Measurements from ENCODE around the gene HDAC8.
"Not testable (repeated sequence)": the region's sequence is repeated elsewhere in the genome, so short reads cannot be mapped to it uniquely, and the experiment has no call there.

Gene HDAC8

DNA sequence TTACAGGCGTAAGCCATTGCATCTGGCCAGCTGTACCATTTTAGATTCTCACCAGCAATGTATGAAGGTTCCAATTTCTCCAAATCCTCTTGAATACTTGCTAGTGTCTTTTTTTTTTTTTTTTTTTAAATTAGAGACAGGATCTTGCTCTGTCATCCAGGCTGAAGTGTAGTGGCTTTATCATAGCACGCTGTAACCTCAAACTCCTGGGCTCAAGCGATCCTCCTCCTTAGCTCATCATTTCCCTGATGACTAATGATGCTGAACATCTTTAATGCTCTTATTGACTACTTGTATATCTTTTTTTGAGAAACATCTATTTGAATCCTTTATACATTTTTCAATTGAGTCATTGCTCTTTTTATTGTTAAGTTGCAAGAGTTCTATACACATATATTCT is 40.3 kb downstream of the HDAC8 start:
- no peak for DNase-seq (ENCODE audit: low spot score)

DNA sequence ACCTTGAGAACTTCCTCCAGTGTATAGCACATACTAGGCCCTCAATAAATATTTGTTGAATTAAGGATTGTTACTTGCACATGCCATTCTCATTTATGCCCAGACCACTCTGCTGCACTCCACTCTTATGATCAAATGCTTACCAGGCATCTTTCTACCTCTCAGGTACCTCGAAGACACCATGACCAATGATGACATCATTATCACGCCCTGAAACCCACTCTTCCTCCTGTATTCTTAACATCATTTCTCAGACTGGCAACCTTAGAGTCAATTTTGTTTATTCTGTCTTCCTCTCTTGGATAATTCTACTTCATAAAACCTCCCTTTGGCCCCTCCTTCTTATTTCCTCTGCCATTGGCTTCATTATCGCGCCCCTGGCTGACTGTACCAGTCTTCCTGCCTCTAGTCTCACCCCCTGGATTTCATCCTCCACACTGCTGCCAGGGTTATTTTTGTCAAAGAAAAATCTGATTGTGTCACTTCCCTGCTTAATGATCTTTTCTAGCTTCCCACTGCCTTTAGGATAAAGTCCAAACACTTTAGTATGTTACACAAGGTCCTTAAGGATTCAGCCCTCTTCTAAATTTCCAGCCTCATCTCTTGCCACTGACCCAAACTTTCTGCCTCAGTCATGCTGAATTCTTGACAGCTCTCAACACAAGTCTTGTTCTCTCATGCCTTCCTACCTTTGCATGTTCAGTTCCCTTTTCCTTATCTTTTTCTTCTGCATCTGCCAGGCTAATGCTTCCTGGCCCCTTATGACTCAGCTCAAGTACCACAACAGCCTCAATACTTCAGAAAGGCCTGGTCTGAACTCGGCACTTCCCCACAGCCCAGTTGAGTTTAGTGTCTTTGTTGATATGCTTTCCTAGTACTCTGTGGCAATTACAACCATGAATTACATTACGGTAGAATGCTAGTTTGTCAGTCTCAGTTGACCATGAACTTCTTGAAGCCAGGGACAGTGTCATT is 45.8 kb downstream of the HDAC8 start:
- DNase-seq (ENCODE audit: low spot score), result no peak

GRCh38 chrX:72498782-72499181 is 73.9 kb downstream of the HDAC8 start:
- DNase-seq (ENCODE audit: low spot score), result no peak

DNA sequence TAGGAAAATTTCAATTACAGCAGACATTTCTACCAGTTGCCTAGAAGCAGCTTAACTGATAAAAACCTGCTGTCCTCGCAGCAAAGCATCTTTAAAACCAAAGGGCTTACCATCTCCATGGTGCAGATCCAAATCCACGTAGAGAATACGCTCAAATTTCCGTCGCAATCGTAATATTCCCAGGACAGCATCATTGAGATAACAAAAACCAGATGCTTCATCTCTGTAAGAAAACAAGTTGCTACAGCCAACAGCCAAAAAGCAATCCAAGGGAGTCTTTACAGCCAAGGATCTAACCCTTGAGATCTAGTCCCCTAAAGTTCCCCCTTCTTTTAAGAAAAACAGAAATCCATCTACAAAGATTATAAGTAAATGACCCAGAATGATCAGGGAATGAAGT is 77.6 kb downstream of the HDAC8 start:
- no peak for DNase-seq (ENCODE audit: low spot score)

DNA sequence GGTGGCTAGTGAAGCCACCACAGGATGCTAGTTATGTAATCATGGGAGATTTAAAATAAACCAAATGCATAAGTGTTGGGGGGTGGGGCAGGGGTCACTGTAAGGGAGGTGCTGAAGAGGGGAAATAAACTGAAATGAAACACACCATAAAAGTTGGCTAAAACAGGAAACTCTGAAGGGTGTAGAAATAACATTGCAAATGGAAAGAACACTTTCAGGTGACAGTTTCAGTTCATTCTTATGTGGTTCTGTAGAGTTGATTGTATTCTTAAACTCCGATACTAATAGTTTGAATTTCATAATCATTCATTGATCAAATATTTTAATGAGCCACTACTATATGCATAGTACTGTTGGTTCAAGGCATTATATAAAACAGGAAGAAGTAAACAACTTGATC is 80.1 kb downstream of the HDAC8 start:
- DNase-seq (ENCODE audit: low spot score), result no peak

DNA sequence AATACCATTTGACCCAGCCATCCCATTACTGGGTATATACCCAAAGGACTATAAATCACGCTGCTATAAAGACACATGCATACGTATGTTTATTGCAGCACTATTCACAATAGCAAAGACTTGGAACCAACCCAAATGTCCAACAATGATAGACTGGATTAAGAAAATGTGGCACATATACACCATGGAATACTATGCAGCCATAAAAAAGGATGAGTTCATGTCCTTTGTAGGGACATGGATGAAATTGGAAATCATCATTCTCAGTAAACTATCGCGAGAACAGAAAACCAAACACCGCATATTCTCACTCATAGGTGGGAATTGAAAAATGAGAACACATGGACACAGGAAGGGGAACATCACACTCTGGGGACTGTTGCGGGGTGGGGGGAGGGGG is 82.4 kb downstream of the HDAC8 start:
- not testable (repeated sequence) for DNase-seq (ENCODE audit: low spot score)

DNA sequence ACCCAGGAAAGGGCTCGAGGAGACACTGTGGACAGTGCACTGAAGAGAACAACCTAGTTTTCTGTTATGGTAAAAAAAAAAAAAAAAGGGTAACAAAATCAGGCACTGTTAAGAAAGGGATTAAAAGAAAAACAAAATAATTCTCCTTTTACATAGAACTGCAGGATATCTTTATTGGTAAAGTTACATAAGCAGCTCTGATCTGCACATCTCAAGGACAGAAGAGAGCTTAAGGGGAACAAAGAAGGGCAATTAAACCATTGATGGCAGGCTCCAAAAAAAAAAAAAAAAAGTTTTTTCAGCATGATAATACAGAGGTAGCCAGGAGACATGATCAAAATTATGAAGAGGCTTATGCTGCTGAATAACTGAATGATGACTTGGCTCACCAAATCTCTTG is 85.0 kb downstream of the HDAC8 start:
- DNase-seq (ENCODE audit: low spot score), result no peak

- no peak for DNase-seq (ENCODE audit: low spot score)
Observed at GRCh38 chrX:72479324-72480274, 93.0 kb downstream of the HDAC8 start.

DNA sequence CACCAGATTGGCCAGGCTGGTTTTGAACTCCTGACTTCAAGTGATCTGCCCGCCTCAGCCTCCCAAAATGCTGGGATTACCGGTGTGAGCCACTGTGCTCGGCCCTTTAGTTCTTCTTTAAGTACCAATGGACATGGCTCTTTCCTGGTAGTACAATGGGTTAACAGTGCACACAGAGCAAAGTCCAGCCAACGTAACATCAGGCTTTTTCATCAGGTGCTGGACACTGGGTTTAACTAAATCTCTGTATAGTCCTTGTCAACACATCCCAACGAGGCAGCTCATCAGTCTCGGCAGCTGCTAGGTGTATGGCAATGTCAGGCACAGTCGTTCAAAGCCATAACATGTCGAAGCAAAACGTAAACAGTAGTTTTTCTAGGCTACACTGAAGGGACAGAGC is 93.8 kb downstream of the HDAC8 start:
- DNase-seq (ENCODE audit: low spot score), result no peak

DNA sequence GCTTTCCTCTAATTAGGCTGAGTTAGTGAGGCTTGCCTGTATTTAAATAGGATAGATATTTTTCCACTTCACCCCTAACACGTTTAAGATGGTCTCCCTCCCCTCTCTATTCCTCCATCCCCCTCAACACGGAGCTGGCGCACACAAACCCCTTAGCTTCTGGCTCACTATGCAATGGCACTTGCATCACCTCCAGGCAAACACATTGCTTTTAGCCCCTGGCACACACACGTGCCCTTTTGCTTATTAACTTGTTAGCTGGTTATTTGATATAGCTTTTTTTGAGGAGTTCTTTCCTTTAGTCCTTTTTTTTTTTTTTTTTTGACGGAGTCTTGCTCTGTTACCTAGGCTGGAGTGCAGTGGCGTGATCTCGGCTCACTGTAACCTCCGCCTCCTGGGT is 94.3 kb downstream of the HDAC8 start:
- DNase-seq (ENCODE audit: low spot score), result no peak

GRCh38 chrX:72477781-72478181 is 94.9 kb downstream of the HDAC8 start:
- DNase-seq (ENCODE audit: low spot score), result no peak

- DNase-seq (ENCODE audit: low spot score), result no peak
Observed at GRCh38 chrX:72477376-72477775, 95.3 kb downstream of the HDAC8 start.

- DNase-seq (ENCODE audit: low spot score), result no peak
Observed at GRCh38 chrX:72475952-72476668, 96.5 kb downstream of the HDAC8 start.

DNA sequence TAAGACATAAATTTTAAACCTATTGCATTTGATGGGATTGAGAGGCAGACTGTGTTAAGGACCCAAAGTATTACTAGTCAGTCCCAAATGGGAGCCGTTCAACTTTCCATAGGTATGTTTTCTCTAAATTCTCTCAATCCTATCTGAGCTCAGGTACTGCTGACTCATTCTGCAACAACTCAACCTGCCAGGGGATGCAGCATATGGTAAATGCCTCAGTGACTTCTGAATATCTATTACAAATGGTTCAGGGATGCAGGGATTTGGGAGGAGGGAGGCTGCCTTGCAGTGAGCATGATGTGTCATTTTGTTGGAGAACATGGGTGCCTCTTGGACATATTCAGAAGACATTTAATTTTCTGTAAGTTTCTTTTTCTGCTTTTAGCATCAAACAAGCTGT is 97.3 kb downstream of the HDAC8 start:
- DNase-seq (ENCODE audit: low spot score), result no peak

DNA sequence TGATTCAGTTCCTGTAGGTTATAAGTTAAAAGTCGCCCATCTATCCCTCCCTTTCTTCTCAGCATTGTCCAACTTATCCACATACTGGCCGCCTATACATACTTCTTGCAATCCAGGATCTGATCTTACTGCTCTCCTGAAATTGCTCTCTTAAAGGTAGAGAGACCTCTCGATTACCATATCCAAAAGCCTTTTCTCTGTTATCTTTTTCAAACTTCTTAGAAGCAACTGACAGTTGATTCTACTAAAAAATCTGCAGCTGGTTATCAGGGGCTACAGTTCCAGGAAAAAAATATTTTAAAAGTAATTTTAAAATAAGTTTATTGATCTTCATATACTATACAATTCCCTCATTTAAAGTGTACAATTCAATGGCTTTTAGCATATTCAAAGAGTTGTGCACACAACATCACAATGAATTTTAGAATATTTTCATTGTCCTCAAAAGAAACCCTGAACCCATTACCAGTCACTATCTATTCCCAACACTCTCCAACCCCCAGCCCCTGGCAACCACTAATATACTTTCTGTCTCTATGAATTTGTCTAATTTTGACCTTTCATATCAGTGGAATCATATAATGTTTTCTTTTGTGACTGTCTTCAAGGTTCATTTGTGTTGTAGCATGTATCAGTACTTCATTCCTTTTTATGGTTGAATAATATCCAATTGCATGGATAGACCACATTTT is 102.0 kb downstream of the HDAC8 start:
- no peak for DNase-seq (ENCODE audit: low spot score)

GRCh38 chrX:72470117-72470516 is 102.5 kb downstream of the HDAC8 start:
- DNase-seq (ENCODE audit: low spot score), result no peak

DNA sequence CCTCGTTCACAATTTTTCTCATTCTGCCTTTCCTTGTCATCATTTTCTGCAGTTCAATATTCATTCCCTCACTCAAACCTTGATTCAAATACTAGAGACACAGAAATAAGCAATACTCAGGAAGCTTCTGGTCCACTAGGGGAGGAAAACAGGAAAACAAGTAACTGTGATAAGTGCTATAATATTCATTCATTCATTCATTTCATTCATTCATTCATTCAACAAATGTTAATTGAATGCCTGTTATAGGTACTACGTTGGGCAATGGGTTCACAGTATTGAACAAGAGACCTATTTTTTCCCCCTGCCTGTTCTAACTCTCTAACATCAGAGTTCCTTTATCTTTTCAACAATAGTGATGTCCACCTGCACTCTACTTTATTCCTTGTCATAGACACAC is 104.0 kb downstream of the HDAC8 start:
- no peak for DNase-seq (ENCODE audit: low spot score)

DNA sequence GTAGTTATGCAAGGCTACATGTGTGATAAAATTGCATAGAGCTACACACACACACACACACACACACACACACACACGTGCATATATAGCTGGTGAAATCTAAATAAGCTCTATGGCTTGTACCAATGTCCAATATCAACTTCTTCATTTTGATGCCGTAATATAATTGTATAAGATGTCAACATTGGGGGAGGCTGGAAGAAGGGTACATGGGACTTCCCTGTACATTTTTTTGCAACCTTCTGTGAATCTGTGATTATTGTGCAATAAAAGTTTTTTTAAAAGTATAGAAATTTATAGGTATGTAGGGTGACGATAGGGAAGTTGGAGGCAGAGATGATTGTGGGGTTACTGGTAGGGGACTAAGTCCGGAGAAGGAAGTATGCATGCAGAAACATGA is 105.5 kb downstream of the HDAC8 start:
- no peak for DNase-seq (ENCODE audit: low spot score)

- DNase-seq (ENCODE audit: low spot score), result no peak
Observed at GRCh38 chrX:72466493-72466892, 106.2 kb downstream of the HDAC8 start.

DNA sequence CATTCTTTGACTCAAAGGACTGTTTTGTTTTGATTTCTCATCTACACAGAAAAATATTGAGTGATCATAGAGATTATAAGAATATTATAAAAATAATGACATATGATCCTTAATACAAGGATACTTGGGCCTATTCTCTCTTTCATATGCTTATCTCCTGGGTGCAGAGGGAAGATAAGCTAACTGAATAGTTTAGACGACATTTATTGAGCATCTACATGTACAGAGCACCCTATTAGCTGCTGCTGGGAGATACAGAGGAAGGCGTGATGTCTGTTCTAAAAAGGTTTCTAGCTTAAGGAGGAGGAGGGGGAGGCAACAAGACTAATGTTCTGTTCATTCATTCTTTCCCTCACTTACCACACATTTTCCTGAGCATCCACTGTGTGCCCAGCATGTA is 106.8 kb downstream of the HDAC8 start:
- no peak for DNase-seq (ENCODE audit: low spot score)

- no peak for DNase-seq (ENCODE audit: low spot score)
Observed at GRCh38 chrX:72461766-72462165, 110.9 kb downstream of the HDAC8 start.

DNA sequence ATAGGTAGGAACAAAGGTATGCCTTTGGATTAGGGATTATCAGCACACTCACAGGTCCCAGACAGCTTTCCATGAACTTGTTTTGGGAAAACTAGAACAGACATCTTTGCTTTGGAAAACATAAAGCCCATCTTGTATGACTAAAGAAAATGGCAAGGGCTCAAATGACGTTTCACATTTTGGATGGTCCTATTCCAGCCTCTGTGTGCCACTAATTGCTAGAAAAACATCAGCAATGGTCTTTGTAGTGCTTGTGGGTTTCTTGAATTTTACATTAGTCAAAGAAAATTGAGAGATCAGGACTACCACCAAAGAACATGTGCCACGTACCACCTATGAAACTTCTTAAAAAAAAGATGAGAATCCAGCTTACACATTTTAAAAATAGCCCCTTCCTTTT is 111.4 kb downstream of the HDAC8 start:
- no peak for DNase-seq (ENCODE audit: low spot score)
